ENCODE results near the gene TUBGCP6.
A peak's percentile ranks its signal among the peaks of the same experiment; 100 is the strongest.

Gene TUBGCP6

GRCh38 chr22:50224071-50224470, 20.8 kb downstream of the TUBGCP6 start:
- H3K4me3 ChIP-seq (ENCODE audit: low read length): no peak overlapping the region
- no peaks in the 10 kb centered on the region for H4K20me1 ChIP-seq (ENCODE audit: control insufficient read depth, insufficient read depth, low read depth, low read length)
- H3K4me1 ChIP-seq (ENCODE audit: control insufficient read depth, low read length): no peaks in the 10 kb centered on the region
- no peaks in the 10 kb centered on the region for H3K27me3 ChIP-seq (ENCODE audit: control insufficient read depth, low read length)
- no peak overlapping the region for H3K4me2 ChIP-seq (ENCODE audit: low read length)
- TF ChIP-seq EZH2phosphoT487 (IDR thresholded peaks at IDR 0.05; ENCODE audit: borderline replicate concordance, low read length) (no peak), CTCF (IDR thresholded peaks at IDR 0.05; ENCODE audit: low read depth, low read length, poor library complexity, severe bottlenecking) (no peak)
- H3K79me2 ChIP-seq (ENCODE audit: control insufficient read depth, low read length): no peaks in the 10 kb centered on the region
- no peak overlapping the region for H3K27ac ChIP-seq (ENCODE audit: low read depth, low read length)
- H3K9me3 ChIP-seq (ENCODE audit: control insufficient read depth, insufficient read depth, low read length): no peaks in the 10 kb centered on the region
- no peaks in the 10 kb centered on the region for H3K9me2 ChIP-seq (replicated peaks; ENCODE audit: control insufficient read depth, low read length)
- peaks cover 59% of the 10 kb centered on the region for H3K36me3 ChIP-seq (ENCODE audit: control insufficient read depth, low read length)
- no peaks in the 10 kb centered on the region for H3F3A ChIP-seq (ENCODE audit: control insufficient read depth, insufficient read depth)

- no peaks in the 10 kb centered on the region for H3K79me2 ChIP-seq (ENCODE audit: control insufficient read depth, low read length)
- no peak overlapping the region for H3K4me2 ChIP-seq (ENCODE audit: low read length)
- no peaks in the 10 kb centered on the region for H4K20me1 ChIP-seq (ENCODE audit: control insufficient read depth, insufficient read depth, low read depth, low read length)
- H3K4me1 ChIP-seq (ENCODE audit: control insufficient read depth, low read length): no peaks in the 10 kb centered on the region
- no peaks in the 10 kb centered on the region for H3K27me3 ChIP-seq (ENCODE audit: control insufficient read depth, low read length)
- peaks cover 71% of the 10 kb centered on the region for H3K36me3 ChIP-seq (ENCODE audit: control insufficient read depth, low read length)
- H3K4me3 ChIP-seq (ENCODE audit: low read length): no peak overlapping the region
- no peaks in the 10 kb centered on the region for H3K9me2 ChIP-seq (replicated peaks; ENCODE audit: control insufficient read depth, low read length)
- H3F3A ChIP-seq (ENCODE audit: control insufficient read depth, insufficient read depth): no peaks in the 10 kb centered on the region
- H3K27ac ChIP-seq (ENCODE audit: low read depth, low read length): no peak overlapping the region
- H3K9me3 ChIP-seq (ENCODE audit: control insufficient read depth, insufficient read depth, low read length): no peaks in the 10 kb centered on the region
- TF ChIP-seq EZH2phosphoT487 (IDR thresholded peaks at IDR 0.05; ENCODE audit: borderline replicate concordance, low read length) (no peak), CTCF (IDR thresholded peaks at IDR 0.05; ENCODE audit: low read depth, low read length, poor library complexity, severe bottlenecking) (no peak)
Observed at GRCh38 chr22:50222508-50222907, 22.3 kb downstream of the TUBGCP6 start.

GRCh38 chr22:50221410-50222300, 23.2 kb downstream of the TUBGCP6 start:
- peaks cover 79% of the 10 kb centered on the region for H3K36me3 ChIP-seq (ENCODE audit: control insufficient read depth, low read length)
- H3K4me3 ChIP-seq (ENCODE audit: low read length): no peak overlapping the region
- no peaks in the 10 kb centered on the region for H4K20me1 ChIP-seq (ENCODE audit: control insufficient read depth, insufficient read depth, low read depth, low read length)
- no peaks in the 10 kb centered on the region for H3K9me3 ChIP-seq (ENCODE audit: control insufficient read depth, insufficient read depth, low read length)
- H3K79me2 ChIP-seq (ENCODE audit: control insufficient read depth, low read length): no peaks in the 10 kb centered on the region
- H3F3A ChIP-seq (ENCODE audit: control insufficient read depth, insufficient read depth): no peaks in the 10 kb centered on the region
- TF ChIP-seq EZH2phosphoT487 (IDR thresholded peaks at IDR 0.05; ENCODE audit: borderline replicate concordance, low read length) (no peak), CTCF (IDR thresholded peaks at IDR 0.05; ENCODE audit: low read depth, low read length, poor library complexity, severe bottlenecking) (peak; percentile 51)
- H3K27me3 ChIP-seq (ENCODE audit: control insufficient read depth, low read length): no peaks in the 10 kb centered on the region
- no peak overlapping the region for H3K4me2 ChIP-seq (ENCODE audit: low read length)
- H3K27ac ChIP-seq (ENCODE audit: low read depth, low read length): no peak overlapping the region
- no peaks in the 10 kb centered on the region for H3K9me2 ChIP-seq (replicated peaks; ENCODE audit: control insufficient read depth, low read length)
- H3K4me1 ChIP-seq (ENCODE audit: control insufficient read depth, low read length): no peaks in the 10 kb centered on the region
